ENCODE measurements around the gene CKAP2L. TPM values are rescaled to one million over a fixed set of nuclear protein-coding genes. Genes with fewer than 3 reads are reported as not detected.

Gene CKAP2L
- total and polyA plus RNA-seq, 2 experiments from 2014 or later = 16.2 to 30.2 TPM

DNA sequence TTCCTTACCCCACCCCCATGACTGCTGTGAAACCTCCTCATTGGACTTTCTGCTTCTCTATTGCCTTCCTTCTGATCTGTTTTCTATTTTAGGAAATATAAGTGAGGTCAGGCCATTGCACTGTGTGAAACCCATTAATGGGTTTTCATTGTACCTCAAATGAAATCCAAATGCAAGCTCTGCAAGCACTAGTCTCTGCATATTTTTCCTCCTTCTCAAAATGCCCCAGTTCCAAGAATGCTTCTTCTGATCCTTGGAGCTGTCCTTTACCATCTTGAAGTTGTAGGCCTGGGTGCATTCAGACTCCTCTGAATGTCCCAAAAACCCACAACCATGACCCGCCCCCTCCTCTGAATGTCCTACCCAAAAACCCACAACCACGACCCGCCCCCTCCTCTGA is 11.7 kb upstream of the CKAP2L start (continued):
- TF ChIP-seq, protein P1, sequence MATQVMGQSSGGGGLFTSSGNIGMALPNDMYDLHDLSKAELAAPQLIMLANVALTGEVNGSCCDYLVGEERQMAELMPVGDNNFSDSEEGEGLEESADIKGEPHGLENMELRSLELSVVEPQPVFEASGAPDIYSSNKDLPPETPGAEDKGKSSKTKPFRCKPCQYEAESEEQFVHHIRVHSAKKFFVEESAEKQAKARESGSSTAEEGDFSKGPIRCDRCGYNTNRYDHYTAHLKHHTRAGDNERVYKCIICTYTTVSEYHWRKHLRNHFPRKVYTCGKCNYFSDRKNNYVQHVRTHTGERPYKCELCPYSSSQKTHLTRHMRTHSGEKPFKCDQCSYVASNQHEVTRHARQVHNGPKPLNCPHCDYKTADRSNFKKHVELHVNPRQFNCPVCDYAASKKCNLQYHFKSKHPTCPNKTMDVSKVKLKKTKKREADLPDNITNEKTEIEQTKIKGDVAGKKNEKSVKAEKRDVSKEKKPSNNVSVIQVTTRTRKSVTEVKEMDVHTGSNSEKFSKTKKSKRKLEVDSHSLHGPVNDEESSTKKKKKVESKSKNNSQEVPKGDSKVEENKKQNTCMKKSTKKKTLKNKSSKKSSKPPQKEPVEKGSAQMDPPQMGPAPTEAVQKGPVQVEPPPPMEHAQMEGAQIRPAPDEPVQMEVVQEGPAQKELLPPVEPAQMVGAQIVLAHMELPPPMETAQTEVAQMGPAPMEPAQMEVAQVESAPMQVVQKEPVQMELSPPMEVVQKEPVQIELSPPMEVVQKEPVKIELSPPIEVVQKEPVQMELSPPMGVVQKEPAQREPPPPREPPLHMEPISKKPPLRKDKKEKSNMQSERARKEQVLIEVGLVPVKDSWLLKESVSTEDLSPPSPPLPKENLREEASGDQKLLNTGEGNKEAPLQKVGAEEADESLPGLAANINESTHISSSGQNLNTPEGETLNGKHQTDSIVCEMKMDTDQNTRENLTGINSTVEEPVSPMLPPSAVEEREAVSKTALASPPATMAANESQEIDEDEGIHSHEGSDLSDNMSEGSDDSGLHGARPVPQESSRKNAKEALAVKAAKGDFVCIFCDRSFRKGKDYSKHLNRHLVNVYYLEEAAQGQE (IDR thresholded peaks at IDR 0.05; ENCODE audit: unreplicated experiment) = no peak
- TF ChIP-seq POLR2AphosphoS5 (IDR thresholded peaks at IDR 0.05; ENCODE audit: low read depth) (no peak), EZH2 (IDR thresholded peaks at IDR 0.05; ENCODE audit: low read depth, unreplicated experiment) (no peak), CREB1 (CRISPR knock-in tag; IDR thresholded peaks at IDR 0.05; ENCODE audit: low read depth) (no peak), STAT1 (IDR thresholded peaks at IDR 0.05; ENCODE audit: unreplicated experiment) (no peak), NANOG (IDR thresholded peaks at IDR 0.05; ENCODE audit: borderline replicate concordance) (no peak)

DNA sequence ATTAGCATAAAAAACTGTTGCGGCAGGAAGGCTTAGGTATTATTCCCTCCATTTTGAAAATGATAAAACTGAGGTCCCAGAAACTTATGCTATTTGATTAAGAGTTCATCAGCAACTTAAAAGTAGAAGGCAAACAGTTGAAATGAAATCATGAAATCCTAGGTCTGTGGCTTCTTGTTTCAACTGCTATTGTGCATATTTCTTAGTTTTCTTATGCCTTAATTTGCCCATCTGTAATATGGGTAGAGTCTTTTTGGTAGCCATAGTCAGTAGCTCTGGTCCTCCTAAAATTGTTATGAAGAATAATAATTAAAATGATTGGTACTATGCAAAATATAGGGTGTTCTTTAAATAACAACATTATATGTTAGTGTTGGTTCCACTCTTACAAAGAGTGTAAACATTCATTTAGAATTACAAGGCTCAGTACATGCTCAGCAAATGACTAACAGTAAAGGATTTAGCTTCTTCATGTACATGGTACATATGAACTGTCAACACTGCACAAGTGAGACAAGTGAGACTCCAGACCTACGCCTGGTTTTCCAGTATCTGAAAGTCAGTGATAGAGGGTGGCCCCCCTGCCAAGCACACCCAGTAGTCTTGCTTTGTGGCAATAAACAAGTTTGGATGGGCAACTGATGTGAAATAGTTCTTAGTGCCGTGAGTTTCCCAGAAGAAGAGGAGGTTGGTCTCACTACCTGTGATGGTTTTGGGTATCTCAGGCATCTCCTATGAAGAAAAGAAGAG is 10.3 kb upstream of the CKAP2L start:
- H4K20me1 ChIP-seq (replicated peaks; ENCODE audit: insufficient read depth) = no peaks in the 10 kb centered on the region
- TF ChIP-seq STAT1 (IDR thresholded peaks at IDR 0.05; ENCODE audit: unreplicated experiment) (no peak), NANOG (IDR thresholded peaks at IDR 0.05; ENCODE audit: borderline replicate concordance) (no peak), ZNF114 (CRISPR knock-in tag; IDR thresholded peaks at IDR 0.05) (no peak), ZNF331 (CRISPR knock-in tag; IDR thresholded peaks at IDR 0.05; ENCODE audit: low read depth) (no peak), EZH2phosphoT487 (IDR thresholded peaks at IDR 0.05; ENCODE audit: unreplicated experiment) (no peak), EZH2 (IDR thresholded peaks at IDR 0.05; ENCODE audit: low read depth, unreplicated experiment) (no peak)
- TF ChIP-seq, protein P2, sequence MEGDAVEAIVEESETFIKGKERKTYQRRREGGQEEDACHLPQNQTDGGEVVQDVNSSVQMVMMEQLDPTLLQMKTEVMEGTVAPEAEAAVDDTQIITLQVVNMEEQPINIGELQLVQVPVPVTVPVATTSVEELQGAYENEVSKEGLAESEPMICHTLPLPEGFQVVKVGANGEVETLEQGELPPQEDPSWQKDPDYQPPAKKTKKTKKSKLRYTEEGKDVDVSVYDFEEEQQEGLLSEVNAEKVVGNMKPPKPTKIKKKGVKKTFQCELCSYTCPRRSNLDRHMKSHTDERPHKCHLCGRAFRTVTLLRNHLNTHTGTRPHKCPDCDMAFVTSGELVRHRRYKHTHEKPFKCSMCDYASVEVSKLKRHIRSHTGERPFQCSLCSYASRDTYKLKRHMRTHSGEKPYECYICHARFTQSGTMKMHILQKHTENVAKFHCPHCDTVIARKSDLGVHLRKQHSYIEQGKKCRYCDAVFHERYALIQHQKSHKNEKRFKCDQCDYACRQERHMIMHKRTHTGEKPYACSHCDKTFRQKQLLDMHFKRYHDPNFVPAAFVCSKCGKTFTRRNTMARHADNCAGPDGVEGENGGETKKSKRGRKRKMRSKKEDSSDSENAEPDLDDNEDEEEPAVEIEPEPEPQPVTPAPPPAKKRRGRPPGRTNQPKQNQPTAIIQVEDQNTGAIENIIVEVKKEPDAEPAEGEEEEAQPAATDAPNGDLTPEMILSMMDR (conservative IDR thresholded peaks at IDR 0.05; ENCODE audit: low read depth in 2 of 2) = no peak
- TF ChIP-seq, protein P1 (IDR thresholded peaks at IDR 0.05; ENCODE audit: unreplicated experiment) = no peak
- TF ChIP-seq, protein P3, sequence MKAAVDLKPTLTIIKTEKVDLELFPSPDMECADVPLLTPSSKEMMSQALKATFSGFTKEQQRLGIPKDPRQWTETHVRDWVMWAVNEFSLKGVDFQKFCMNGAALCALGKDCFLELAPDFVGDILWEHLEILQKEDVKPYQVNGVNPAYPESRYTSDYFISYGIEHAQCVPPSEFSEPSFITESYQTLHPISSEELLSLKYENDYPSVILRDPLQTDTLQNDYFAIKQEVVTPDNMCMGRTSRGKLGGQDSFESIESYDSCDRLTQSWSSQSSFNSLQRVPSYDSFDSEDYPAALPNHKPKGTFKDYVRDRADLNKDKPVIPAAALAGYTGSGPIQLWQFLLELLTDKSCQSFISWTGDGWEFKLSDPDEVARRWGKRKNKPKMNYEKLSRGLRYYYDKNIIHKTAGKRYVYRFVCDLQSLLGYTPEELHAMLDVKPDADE (IDR thresholded peaks at IDR 0.05) = no peak
- ATAC-seq (no peak), DNase-seq (ENCODE audit: low spot score) (no peak)
- H3K27ac ChIP-seq (ENCODE audit: low read depth) = no peak overlapping the region
- no peak overlapping the region for H3K27ac Mint-ChIP-seq
- H3F3A ChIP-seq (replicated peaks; ENCODE audit: low read depth) = no peaks in the 10 kb centered on the region
- peaks cover 3% of the 10 kb centered on the region; the same call in 2 of the 3 replicates for H3K4me1 Mint-ChIP-seq
- H3K27me3 Mint-ChIP-seq (ENCODE audit: insufficient read depth, low read depth, poor library complexity) = no peaks in the 10 kb centered on the region
- no peaks in the 10 kb centered on the region for H3K36me3 ChIP-seq (ENCODE audit: insufficient read depth)
- no peaks in the 10 kb centered on the region for H3K27me3 ChIP-seq (ENCODE audit: insufficient read depth)
- no peak overlapping the region for H2AFZ ChIP-seq
- no peak overlapping the region for H3K4me2 ChIP-seq
- H3K79me2 ChIP-seq (replicated peaks; ENCODE audit: insufficient read depth) = no peaks in the 10 kb centered on the region
- no peaks in the 10 kb centered on the region for H3K9me3 Mint-ChIP-seq
- H3K4me1 ChIP-seq (ENCODE audit: insufficient read depth) = no peaks in the 10 kb centered on the region
- H3K4me3 Mint-ChIP-seq = no peak overlapping the region
- H3K4me3 ChIP-seq = no peak overlapping the region
- H3K9me2 ChIP-seq (ENCODE audit: insufficient read depth) = no peaks in the 10 kb centered on the region
- H3K36me3 Mint-ChIP-seq (ENCODE audit: low read depth) = no peaks in the 10 kb centered on the region

Data from GM23338 (cell line).